Common myeloid progenitor, CD34-positive (primary cell): ENCODE measurements around the gene LSS.

Experiments
- CTCF ChIA-PET: fragments of 350-600 bp; sonication (Branson Sonifier 250); formaldehyde crosslinking; loops from one replicate; lab custom pipeline; 2021; ENCODE audit warnings: antibody characterized with exemption; lab: Charles Lee
- POLR2A ChIA-PET: fragments of 350-600 bp; sonication (Branson Sonifier 250); formaldehyde crosslinking; loops from one replicate; lab custom pipeline; 2021; ENCODE audit warnings: antibody characterized with exemption; lab: Charles Lee
- DNase-seq, 3 donors: peaks; one replicate each; pipeline versions ENCODE4 v3.0.0 to v3.0.0-alpha.2; 2013
- H3K27ac ChIP-seq, 2 experiments: 1 replicate in 1 of 2; 2 replicates in 1 of 2; pipeline ENCODE4 v1.7.0; 2013; ENCODE audit warnings: inconsistent platforms in 2 of 2, low read length in 2 of 2, mild to moderate bottlenecking in 2 of 2, low read depth in 1 of 2, moderate library complexity in 1 of 2; ENCODE audit not compliant: severe bottlenecking in 2 of 2, insufficient read depth in 1 of 2, poor library complexity in 1 of 2
- H3K27me3 ChIP-seq, 5 experiments: replicated peaks in 2 of 5; 1 replicate in 3 of 5; 2 replicates in 2 of 5; pipeline versions ENCODE4 v1.6.1 to v1.7.0; 2013; ENCODE audit warnings: low read length in 4 of 5, mild to moderate bottlenecking in 2 of 5, moderate library complexity in 2 of 5, inconsistent platforms in 1 of 5; ENCODE audit not compliant: insufficient read depth in 5 of 5, control insufficient read depth in 4 of 5
- H3K36me3 ChIP-seq, 4 experiments: 1 replicate in 2 of 4; 2 replicates in 2 of 4; pipeline versions ENCODE4 v1.6.1 to v1.7.0; 2013; ENCODE audit warnings: low read length in 3 of 4, control low read depth in 1 of 4, mild to moderate bottlenecking in 1 of 4; ENCODE audit not compliant: control insufficient read depth in 4 of 4, insufficient read depth in 4 of 4
- H3K4me1 ChIP-seq, 4 experiments: 1 replicate in 3 of 4; 2 replicates in 1 of 4; pipeline versions ENCODE4 v1.6.1 to v1.7.1; 2013; ENCODE audit warnings: low read length in 3 of 4, mild to moderate bottlenecking in 3 of 4, control low read depth in 1 of 4, inconsistent platforms in 1 of 4, moderate library complexity in 1 of 4; ENCODE audit not compliant: control insufficient read depth in 4 of 4, insufficient read depth in 4 of 4; ENCODE audit errors: control extremely low read depth in 1 of 4
- H3K4me3 ChIP-seq, 7 experiments: 1 replicate in 4 of 7; 2 replicates in 3 of 7; pipeline versions ENCODE4 v1.5.1 to v1.7.0; 2013; ENCODE audit warnings: mild to moderate bottlenecking in 7 of 7, low read length in 6 of 7, moderate library complexity in 6 of 7, inconsistent platforms in 2 of 7, low read depth in 2 of 7, control low read depth in 1 of 7; ENCODE audit not compliant: insufficient read depth in 4 of 7, control insufficient read depth in 1 of 7; ENCODE audit errors: extremely low read depth in 1 of 7
- H3K9me3 ChIP-seq, 5 experiments: 1 replicate in 4 of 5; 2 replicates in 1 of 5; pipeline versions ENCODE4 v1.6.1 to v1.7.1; 2013; ENCODE audit warnings: low read length in 4 of 5, mild to moderate bottlenecking in 2 of 5, inconsistent platforms in 1 of 5, low read depth in 1 of 5, moderate library complexity in 1 of 5; ENCODE audit not compliant: control insufficient read depth in 4 of 5, insufficient read depth in 2 of 5; ENCODE audit errors: control extremely low read depth in 1 of 5
- WGBS: methylation state at CpG from one replicate; pipeline ENCODE4 v1.1.5; 2013; ENCODE audit not compliant: insufficient coverage; 5-methylcytosine and 5-hydroxymethylcytosine counted together

LSS gene

DNA sequence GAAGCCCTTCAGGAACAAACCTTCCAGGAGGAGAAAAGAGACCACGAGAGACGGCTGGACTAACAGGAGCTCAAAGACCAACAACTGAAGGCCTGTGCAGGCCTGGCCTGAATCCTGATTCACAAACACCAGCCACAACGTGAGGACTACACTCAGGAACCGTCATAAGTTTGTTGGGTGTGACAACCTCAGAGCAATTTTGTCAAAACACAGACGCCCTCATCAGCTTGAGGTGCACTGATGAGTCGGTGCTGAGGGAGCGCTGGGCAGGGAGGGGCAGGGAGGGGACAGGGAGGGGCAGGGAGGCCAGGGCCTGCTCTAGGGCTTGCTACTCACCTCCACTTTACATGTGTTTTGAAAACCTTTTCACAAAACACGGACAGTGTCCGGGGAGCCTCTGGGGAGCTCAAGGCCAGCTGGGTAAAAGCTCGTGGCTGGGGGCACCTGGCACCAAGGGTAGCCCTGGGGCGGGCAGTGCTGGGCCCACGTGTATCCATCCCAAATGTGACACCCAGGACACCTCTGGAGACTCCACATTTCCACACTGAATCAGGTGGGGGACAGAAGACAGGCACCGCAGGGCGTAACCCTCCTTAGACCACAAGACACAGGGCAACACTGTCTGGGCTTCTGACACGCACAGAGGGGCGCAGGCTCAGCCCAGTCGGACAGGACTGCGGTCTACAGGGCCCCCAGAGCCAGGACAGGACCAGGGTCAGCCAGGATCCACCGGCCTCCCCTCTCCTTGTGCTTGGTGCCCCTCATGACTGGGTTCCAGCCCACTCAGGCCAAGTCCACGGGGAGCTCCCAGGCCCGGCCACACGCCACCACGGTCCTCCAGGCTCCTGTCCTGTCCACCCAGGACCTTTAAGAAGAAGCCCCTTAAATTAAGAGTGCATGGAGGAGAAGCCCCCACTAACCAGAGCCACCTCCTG lies 16.5 kb downstream of the LSS start:
- Histone ChIP-seq H3K4me3 (no peak overlapping the region), H3K27me3 (no peaks in the 10 kb centered on the region), H3K27ac (no peak overlapping the region), H3K36me3 (peaks cover 0 to 92% (median 51%) of the 10 kb centered on the region in 4 experiments), H3K4me1 (no peaks in the 10 kb centered on the region), H3K9me3 (no peaks in the 10 kb centered on the region)
- POLR2A ChIA-PET = no interaction called here
- CTCF ChIA-PET = interaction anchor here (1.4 to 2.1 kb wide), 2 partner anchors 13 to 59 kb away, joined by 4 to 8 read pairs; no protein-coding TSS in a partner anchor
- WGBS = 95% methylated on average over 14 of the region's 23 CpGs
- DNase-seq = no peak

DNA sequence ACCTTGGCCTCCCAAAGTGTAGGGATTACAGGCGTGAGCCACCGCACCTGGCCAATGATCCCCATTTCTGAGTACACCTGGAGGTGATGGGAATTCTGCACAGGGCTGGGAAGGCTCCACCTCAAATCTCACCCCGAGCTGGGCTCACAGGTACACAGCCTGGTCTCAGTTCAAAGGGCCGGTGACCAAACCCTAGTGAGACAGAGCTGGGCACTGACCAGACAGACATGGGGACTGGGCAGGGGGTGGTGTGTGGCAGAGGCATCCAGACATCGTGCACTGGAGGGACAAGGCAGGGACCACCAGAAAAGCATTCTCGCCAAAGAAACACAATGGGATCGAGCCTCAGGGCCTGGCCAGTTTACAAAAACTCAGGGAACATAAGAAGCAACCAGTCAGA lies 17.2 kb downstream of the LSS start:
- Histone ChIP-seq H3K4me3 (no peak overlapping the region), H3K9me3 (no peaks in the 10 kb centered on the region), H3K27me3 (no peaks in the 10 kb centered on the region), H3K27ac (no peak overlapping the region), H3K4me1 (no peaks in the 10 kb centered on the region), H3K36me3 (peaks cover 0 to 95% (median 55%) of the 10 kb centered on the region in 4 experiments)
- ChIA-PET CTCF (interaction anchor here (0.9 to 2.1 kb wide), 3 partner anchors 14 to 58 kb away, joined by 3 to 8 read pairs (median 4); no protein-coding TSS in a partner anchor), POLR2A (no interaction called here)
- 100% methylated on average over 6 of the region's 7 CpGs for whole genome bisulfite sequencing
- no peak for DNase-seq

DNA sequence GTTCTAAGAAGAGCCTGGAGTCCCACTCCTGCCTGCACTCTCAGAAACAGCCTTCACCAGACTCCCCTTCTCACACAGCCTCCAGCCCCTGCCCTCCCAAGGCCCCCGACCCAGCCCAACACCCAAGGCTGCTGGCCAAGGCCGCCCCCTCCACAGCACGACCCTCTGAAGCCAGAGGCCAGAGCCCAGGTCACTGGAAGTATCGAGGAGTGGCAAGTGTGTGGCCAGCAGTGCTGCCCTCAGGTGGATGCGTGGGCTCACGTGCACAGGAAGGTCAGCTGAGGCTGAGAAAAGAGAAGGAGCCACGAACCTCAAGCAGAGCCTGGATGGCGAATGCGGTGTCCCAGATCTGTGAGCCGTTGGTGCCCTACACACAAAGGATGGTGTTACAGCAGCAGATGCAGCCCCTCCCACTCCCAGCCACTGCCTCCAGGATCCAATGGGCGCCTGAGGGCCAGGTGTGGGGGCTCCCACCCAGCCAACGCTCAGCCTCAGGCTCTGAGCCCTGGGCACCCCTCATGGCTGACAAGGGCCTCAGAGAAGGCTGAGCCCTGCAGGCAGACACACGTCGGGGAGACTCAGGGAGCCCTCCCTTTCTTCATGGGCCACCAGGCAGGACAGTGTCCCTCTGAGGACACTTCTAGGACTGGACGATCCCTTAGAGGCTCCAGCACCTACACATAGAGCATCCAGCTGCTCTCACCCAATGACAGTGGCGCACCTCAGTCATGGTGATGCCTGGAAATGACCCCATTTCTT lies 18.0 kb downstream of the LSS start:
- ChIA-PET POLR2A (no interaction called here), CTCF (interaction anchor here (0.9 to 2.1 kb wide), 2 partner anchors 15 to 57 kb away, joined by 3 to 8 read pairs; no protein-coding TSS in a partner anchor)
- H3K27ac ChIP-seq = no peak overlapping the region
- H3K4me3 ChIP-seq = no peak overlapping the region
- no peaks in the 10 kb centered on the region for H3K9me3 ChIP-seq
- no peaks in the 10 kb centered on the region for H3K27me3 ChIP-seq
- DNase-seq = no peak
- no peaks in the 10 kb centered on the region for H3K4me1 ChIP-seq
- peaks cover 0 to 95% (median 58%) of the 10 kb centered on the region in 4 experiments for H3K36me3 ChIP-seq
- WGBS = 94% methylated on average over 12 of the region's 16 CpGs

DNA sequence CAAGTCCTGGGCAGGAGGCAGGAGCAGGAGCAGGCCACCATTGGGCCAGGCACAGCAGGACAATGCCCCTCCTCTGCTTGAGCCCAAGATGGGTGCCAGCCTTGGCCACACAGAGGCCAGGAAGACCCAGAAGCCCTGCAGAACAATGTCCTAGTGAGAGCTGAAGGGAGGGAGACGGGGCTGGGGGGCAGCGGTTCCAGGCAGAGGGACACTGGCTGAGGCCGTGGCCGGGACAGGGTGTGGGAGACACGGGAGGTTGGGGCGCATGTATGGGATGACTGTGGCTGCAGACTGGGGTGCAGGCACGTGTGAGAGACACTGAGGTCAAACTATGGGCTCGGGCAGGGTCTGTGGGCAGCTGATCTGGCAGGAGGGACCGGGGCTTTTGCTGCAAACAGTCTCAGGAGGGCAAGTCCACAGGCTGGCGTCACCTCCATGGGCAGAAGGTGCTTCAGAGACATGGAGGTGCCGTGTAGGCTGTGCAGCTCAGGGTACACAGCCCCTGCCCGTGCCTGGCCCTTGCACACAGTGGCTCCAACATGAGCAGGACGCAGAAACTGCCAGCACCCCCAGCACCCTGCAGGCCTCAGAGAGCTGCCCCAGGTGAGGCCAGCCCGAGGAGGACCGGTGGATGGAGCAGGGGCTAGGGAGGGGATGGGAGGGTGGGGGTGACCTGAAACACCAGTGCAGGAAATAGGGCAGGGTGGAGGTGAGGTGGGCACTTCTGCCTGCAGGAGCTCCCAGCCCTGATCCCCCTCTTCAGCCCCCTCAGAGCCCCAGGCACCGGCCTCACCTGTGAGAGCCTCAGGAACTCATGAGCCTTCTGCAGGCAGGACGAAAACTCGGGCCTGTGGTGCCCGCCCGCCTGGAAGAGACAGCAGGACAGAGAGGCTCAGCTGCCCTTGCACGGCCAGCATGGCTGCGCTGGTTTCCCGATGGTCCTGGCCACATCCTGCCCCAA lies 19.5 kb downstream of the LSS start:
- Histone ChIP-seq H3K36me3 (peaks cover 0 to 96% (median 58%) of the 10 kb centered on the region in 4 experiments), H3K4me1 (no peaks in the 10 kb centered on the region), H3K27me3 (no peaks in the 10 kb centered on the region), H3K4me3 (no peak overlapping the region), H3K9me3 (no peaks in the 10 kb centered on the region), H3K27ac (no peak overlapping the region)
- POLR2A ChIA-PET = no interaction called here
- CTCF ChIA-PET = no interaction called here
- WGBS = 94% methylated on average over 20 of the region's 23 CpGs
- no peak for DNase-seq

DNA sequence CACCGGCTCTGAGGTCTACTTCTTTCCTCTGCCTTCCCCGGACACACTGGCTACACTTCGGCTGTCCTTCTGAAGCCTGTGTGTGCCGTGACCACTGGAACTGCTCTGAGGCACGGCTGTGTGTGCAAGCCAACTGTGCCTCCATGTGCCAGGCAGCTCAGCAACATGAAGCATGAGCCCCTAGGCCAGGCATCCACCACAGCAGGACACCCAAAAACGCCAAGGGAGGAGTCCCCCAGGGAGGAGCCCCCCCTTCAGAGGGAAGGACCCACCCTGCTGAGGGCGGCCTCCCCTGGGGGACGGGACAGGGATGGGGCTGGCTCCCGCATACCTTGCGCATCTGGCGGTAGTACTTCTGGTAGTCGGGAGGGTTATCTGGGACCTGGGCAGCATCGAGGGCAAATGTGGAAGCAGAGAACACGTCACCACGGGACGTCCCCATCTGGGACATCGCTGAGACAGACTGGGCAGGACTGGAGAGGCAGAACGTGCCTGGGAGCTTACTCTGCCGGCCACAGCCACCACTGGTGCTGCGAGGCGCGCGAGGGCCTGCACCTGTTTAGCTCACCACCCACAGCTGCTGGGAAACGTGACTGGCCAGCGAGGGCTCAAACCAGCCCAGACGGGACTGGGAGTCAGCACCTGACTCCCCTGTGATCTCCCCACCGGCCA lies 20.5 kb downstream of the LSS start:
- no peak for DNase-seq
- Histone ChIP-seq H3K4me3 (no peak overlapping the region), H3K27ac (no peak overlapping the region), H3K4me1 (no peaks in the 10 kb centered on the region), H3K27me3 (no peaks in the 10 kb centered on the region), H3K9me3 (no peaks in the 10 kb centered on the region), H3K36me3 (peaks cover 0 to 96% (median 51%) of the 10 kb centered on the region in 4 experiments)
- WGBS = 98% methylated on average over 19 of the region's 27 CpGs
- POLR2A ChIA-PET = no interaction called here
- CTCF ChIA-PET = no interaction called here
